HL-60 (cell line): ENCODE measurements around the gene LGALS9.

Experiments used
- DNase-seq, 2 experiments: peaks; one replicate each; pipeline ENCODE4 v3.0.0-alpha.2; 2010 to 2020; ENCODE audit warnings: low read depth in 1 of 2, low spot score in 1 of 2
- H3K27ac ChIP-seq: fragments of 250-450 bp; sonication (Bioruptor Pico); replicated peaks from 2 replicates; pipeline ENCODE4 v1.5.1; 2020; ENCODE audit warnings: mild to moderate bottlenecking, moderate library complexity
- H3K27me3 ChIP-seq: fragments of 250-450 bp; sonication (Bioruptor Pico); 2 replicates; pipeline ENCODE4 v1.5.1; 2021; ENCODE audit warnings: mild to moderate bottlenecking, moderate library complexity; ENCODE audit not compliant: insufficient read depth, poor library complexity, severe bottlenecking
- H3K4me3 ChIP-seq: replicated peaks from 2 replicates; pipeline ENCODE4 v1.5.1; 2011; ENCODE audit warnings: mild to moderate bottlenecking, control low read depth, low read length; ENCODE audit not compliant: insufficient read depth
- CTCF ChIP-seq: IDR thresholded peaks from one replicate; pipeline ENCODE4 v1.5.1; 2011; ENCODE audit warnings: low read length, control low read depth, inconsistent platforms; ENCODE audit not compliant: insufficient read depth
- GABPA ChIP-seq: IDR thresholded peaks from 2 replicates; pipeline ENCODE4 v1.6.1; 2012; ENCODE audit warnings: low read depth
- POLR2AphosphoS5 ChIP-seq: IDR thresholded peaks from 2 replicates; pipeline ENCODE4 v1.6.1; 2012; ENCODE audit warnings: low read depth
- SPI1 ChIP-seq: IDR thresholded peaks from 2 replicates; pipeline ENCODE4 v1.6.1; 2012; ENCODE audit warnings: low read depth, mild to moderate bottlenecking, borderline replicate concordance
- TF ChIP-seq, protein P1 (sequence below): IDR thresholded peaks from 2 replicates; pipeline ENCODE4 v1.6.1; 2012; ENCODE audit warnings: low read depth; ENCODE audit not compliant: insufficient replicate concordance

Gene LGALS9

DNA sequence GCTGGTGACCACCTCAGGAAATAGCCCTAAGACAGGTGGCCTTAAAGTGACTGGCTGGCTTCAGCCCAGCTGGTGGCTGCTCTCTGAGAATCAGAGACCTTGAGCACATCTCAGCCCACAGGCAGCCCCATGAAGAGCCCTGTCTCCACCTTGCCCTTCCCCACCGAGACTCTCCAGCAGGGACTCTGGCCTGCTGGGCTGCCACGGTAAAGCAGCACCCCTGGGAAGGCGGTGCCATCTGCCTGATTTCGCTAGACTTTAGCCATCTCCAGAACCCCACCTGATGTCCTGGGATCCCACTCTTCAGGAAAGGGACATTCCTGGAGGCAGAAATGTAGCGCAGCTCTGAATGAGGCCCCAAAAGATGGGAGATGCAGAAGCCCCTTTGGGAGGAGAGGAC is 45.2 kb upstream of the LGALS9 start:
- DNase-seq = no peak
- Histone ChIP-seq H3K27ac (no peak overlapping the region), H3K4me3 (no peak overlapping the region), H3K27me3 (no peaks in the 10 kb centered on the region)
- TF ChIP-seq GABPA = no peak
- no peak for TF ChIP-seq POLR2AphosphoS5
- TF ChIP-seq, protein P1, sequence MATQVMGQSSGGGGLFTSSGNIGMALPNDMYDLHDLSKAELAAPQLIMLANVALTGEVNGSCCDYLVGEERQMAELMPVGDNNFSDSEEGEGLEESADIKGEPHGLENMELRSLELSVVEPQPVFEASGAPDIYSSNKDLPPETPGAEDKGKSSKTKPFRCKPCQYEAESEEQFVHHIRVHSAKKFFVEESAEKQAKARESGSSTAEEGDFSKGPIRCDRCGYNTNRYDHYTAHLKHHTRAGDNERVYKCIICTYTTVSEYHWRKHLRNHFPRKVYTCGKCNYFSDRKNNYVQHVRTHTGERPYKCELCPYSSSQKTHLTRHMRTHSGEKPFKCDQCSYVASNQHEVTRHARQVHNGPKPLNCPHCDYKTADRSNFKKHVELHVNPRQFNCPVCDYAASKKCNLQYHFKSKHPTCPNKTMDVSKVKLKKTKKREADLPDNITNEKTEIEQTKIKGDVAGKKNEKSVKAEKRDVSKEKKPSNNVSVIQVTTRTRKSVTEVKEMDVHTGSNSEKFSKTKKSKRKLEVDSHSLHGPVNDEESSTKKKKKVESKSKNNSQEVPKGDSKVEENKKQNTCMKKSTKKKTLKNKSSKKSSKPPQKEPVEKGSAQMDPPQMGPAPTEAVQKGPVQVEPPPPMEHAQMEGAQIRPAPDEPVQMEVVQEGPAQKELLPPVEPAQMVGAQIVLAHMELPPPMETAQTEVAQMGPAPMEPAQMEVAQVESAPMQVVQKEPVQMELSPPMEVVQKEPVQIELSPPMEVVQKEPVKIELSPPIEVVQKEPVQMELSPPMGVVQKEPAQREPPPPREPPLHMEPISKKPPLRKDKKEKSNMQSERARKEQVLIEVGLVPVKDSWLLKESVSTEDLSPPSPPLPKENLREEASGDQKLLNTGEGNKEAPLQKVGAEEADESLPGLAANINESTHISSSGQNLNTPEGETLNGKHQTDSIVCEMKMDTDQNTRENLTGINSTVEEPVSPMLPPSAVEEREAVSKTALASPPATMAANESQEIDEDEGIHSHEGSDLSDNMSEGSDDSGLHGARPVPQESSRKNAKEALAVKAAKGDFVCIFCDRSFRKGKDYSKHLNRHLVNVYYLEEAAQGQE = no peak
- no peak for TF ChIP-seq SPI1
- no peak for TF ChIP-seq CTCF

- Histone ChIP-seq H3K27me3 (no peaks in the 10 kb centered on the region), H3K27ac (no peak overlapping the region), H3K4me3 (no peak overlapping the region)
- no peak for TF ChIP-seq CTCF
- no peak for TF ChIP-seq GABPA
- no peak for TF ChIP-seq SPI1
- TF ChIP-seq POLR2AphosphoS5 = no peak
- TF ChIP-seq, protein P1 = no peak
- DNase-seq = no peak
These were observed 44.7 kb upstream of the LGALS9 start for GRCh38 chr17:27586203-27586721.

DNA sequence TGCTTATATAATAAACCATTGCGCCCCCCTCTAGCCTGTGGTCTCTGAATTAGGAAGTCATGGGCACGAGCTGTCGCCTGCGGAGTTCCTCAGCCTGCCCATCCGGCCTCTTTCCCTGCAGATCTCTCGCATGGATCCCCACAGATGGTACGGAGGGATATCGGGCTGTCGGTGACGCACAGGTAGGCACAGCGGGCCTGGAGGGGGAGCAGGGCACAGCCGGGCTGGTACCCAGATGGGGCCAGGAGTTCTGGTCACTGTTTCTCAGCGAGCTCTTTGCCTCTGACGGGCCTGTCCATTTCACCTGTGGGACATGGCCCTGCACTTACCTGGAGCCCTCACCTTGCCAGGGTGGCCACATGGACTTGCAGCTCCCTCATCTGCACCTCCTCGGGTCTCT is 42.6 kb upstream of the LGALS9 start:
- no peak for TF ChIP-seq CTCF
- TF ChIP-seq POLR2AphosphoS5 = no peak
- no peak for TF ChIP-seq SPI1
- no peak for TF ChIP-seq GABPA
- no peak for DNase-seq
- H3K27ac ChIP-seq = no peak overlapping the region
- no peaks in the 10 kb centered on the region for H3K27me3 ChIP-seq
- no peak overlapping the region for H3K4me3 ChIP-seq

DNA sequence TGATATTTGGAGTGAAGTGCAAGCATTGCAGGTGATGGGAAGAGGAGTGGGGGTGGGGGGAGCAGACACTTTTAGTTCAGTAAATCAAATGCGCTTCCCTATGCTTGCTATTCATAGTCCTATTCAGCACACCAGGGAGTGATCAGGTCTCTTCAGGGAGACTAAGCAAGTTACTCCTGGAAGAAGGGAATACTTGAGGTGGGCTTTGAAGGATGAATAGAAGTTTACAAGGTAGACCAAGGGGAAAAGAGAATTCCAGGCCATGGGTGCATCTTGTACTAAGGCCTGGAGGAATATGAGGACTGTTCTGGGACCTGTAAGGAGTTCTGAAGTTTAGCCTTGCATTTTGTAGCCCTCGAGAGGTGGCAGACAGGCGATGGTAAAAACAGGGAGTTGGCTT is 40.1 kb upstream of the LGALS9 start:
- DNase-seq = no peak
- H3K4me3 ChIP-seq = no peak overlapping the region
- TF ChIP-seq, protein P1 = no peak
- no peak for TF ChIP-seq CTCF
- TF ChIP-seq POLR2AphosphoS5 = no peak
- no peak for TF ChIP-seq GABPA
- no peak overlapping the region for H3K27ac ChIP-seq
- H3K27me3 ChIP-seq = no peaks in the 10 kb centered on the region
